ENCODE results near the gene DIAPH2.
"Not testable (repeated sequence)": the region's sequence is repeated elsewhere in the genome, so short reads cannot be mapped to it uniquely, and the experiment has no call there.

Gene DIAPH2

GRCh38 chrX:96834137-96834536, 149.5 kb downstream of the DIAPH2 start:
- DNase-seq, result no peak

- DNase-seq, result no peak
These were observed 151.1 kb downstream of the DIAPH2 start for GRCh38 chrX:96835660-96836289.

GRCh38 chrX:96837808-96838207, 153.2 kb downstream of the DIAPH2 start:
- no peak for DNase-seq

- DNase-seq, result no peak
These were observed 153.9 kb downstream of the DIAPH2 start for GRCh38 chrX:96838537-96838936.

GRCh38 chrX:96841325-96841724, 156.7 kb downstream of the DIAPH2 start:
- no peak for DNase-seq

- DNase-seq, result not testable (repeated sequence)
These were observed 157.2 kb downstream of the DIAPH2 start for GRCh38 chrX:96841866-96842265.

GRCh38 chrX:96843566-96843965, 158.9 kb downstream of the DIAPH2 start:
- no peak for DNase-seq

- no peak for DNase-seq
These were observed 162.2 kb downstream of the DIAPH2 start for GRCh38 chrX:96846841-96847240.

- not testable (repeated sequence) for DNase-seq
These were observed 174.8 kb downstream of the DIAPH2 start for GRCh38 chrX:96859422-96859821.

GRCh38 chrX:96861218-96861617, 176.6 kb downstream of the DIAPH2 start:
- peak; percentile 3 for DNase-seq

- no peak for DNase-seq
These were observed 177.0 kb downstream of the DIAPH2 start for GRCh38 chrX:96861661-96862060.

- no peak for DNase-seq
These were observed 199.0 kb downstream of the DIAPH2 start, which contains the start of gene RPA4 for GRCh38 chrX:96883608-96884007. RPA4 (plus strand) TSS chrX:96883908; CDS start chrX:96884311, 403 bp downstream.

GRCh38 chrX:96884027-96884426, 199.4 kb downstream of the DIAPH2 start:
- no peak for DNase-seq

GRCh38 chrX:96889726-96890125, 205.1 kb downstream of the DIAPH2 start:
- no peak for DNase-seq

GRCh38 chrX:96906741-96907140, 222.1 kb downstream of the DIAPH2 start:
- DNase-seq, result no peak

GRCh38 chrX:96907516-96908272, 223.1 kb downstream of the DIAPH2 start:
- no peak for DNase-seq

- no peak for DNase-seq
These were observed 224.6 kb downstream of the DIAPH2 start for GRCh38 chrX:96909291-96909690.

- no peak for DNase-seq
These were observed 234.2 kb downstream of the DIAPH2 start for GRCh38 chrX:96918864-96919263.

GRCh38 chrX:96919672-96920071, 235.0 kb downstream of the DIAPH2 start:
- no peak for DNase-seq

GRCh38 chrX:96924581-96924980, 239.9 kb downstream of the DIAPH2 start:
- DNase-seq, result no peak

GRCh38 chrX:96929036-96929435, 244.4 kb downstream of the DIAPH2 start:
- no peak for DNase-seq

GRCh38 chrX:96957718-96958117, 273.1 kb downstream of the DIAPH2 start:
- no peak for DNase-seq

GRCh38 chrX:96971812-96972211, 287.2 kb downstream of the DIAPH2 start:
- DNase-seq, result no peak

GRCh38 chrX:96978906-96979305, 294.3 kb downstream of the DIAPH2 start:
- DNase-seq, result no peak

- no peak for DNase-seq
These were observed 295.1 kb downstream of the DIAPH2 start for GRCh38 chrX:96979766-96980165.

Data from hematopoietic multipotent progenitor cell treated with erythropoietin and hydrocortisone succinate and interleukin-3 and kit ligand, for 6 days (in vitro differentiated cells).